Heart left ventricle (tissue), 13 donors: ENCODE results near the gene PPP6C.

Experiments
- POLR2A ChIP-seq, 2 donors: fragments of 450-650 bp; IDR thresholded peaks; one replicate each; pipeline ENCODE4 v1.6.1; 2017; ENCODE audit warnings: antibody characterized with exemption in 2 of 2, mild to moderate bottlenecking in 2 of 2, moderate library complexity in 2 of 2
- TF ChIP-seq, protein P1 (sequence below), 12 donors: fragments of 200-600 bp; sonication (generic) in 4 of 12; IDR thresholded peaks; one replicate each; pipeline versions ENCODE4 v1.5.0 to v1.8.0; 2018 to 2022; ENCODE audit warnings: antibody characterized with exemption in 12 of 12, mild to moderate bottlenecking in 5 of 12
- donor health status: ischemic (EF 13 %, LVEDD 7.1; RV severe dilation, severe dysfunction).
- donor health status: DM: no; HTN: yes; CAD: no.
- donor health status: DM: no; HTN: no; CAD: no.
- donor health status: ischemic (EF 25% LVEDD 6.9; RV normal size, moderate dysfunction).
- donor health status: ischemic (EF 25% LVEDD 5.7; RV mildly dilated, moderate dysfunction).
- donor health status: ischemic (EF 35%, LVEDD 5.7; RV mildly dilated, moderate dysfunction).
- donor health status: nonischemic (EF 11% LVEDD 7.7; RV severe dilation, severe dysfunction).
- donor health status: DM: yes; HTN: yes; CAD: no.
- donor health status: PGD.
- donor health status: ischemic (EF 29% LVEDD 5.4; RV normal size, mild dysfunction).
- donor health status: nonischemic (EF 23%, LVEDD 6.1; RV moderate dilation, normal function).

DNA sequence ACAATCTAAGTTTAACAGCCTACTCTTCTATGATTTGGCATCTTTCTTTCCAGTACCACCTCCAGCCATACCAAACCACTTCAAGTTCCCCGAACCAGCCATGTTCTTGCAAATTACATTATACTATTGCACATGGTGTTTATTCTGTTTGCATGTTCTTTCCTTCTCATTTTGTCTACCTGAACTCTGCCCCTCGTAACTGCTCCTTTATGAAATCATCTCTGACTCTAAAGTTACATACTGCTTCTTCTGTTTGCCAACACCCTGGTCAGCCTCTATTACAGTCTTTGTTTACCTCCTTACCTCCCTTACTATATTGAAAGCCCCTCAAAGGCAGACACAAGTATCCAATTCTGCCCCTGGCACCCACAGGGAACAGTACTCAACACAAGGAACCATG lies 6.0 kb downstream of the PPP6C start:
- TF ChIP-seq, protein P1, sequence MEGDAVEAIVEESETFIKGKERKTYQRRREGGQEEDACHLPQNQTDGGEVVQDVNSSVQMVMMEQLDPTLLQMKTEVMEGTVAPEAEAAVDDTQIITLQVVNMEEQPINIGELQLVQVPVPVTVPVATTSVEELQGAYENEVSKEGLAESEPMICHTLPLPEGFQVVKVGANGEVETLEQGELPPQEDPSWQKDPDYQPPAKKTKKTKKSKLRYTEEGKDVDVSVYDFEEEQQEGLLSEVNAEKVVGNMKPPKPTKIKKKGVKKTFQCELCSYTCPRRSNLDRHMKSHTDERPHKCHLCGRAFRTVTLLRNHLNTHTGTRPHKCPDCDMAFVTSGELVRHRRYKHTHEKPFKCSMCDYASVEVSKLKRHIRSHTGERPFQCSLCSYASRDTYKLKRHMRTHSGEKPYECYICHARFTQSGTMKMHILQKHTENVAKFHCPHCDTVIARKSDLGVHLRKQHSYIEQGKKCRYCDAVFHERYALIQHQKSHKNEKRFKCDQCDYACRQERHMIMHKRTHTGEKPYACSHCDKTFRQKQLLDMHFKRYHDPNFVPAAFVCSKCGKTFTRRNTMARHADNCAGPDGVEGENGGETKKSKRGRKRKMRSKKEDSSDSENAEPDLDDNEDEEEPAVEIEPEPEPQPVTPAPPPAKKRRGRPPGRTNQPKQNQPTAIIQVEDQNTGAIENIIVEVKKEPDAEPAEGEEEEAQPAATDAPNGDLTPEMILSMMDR (IDR thresholded peaks at IDR 0.05), result no peak
- no peak for TF ChIP-seq POLR2A (IDR thresholded peaks at IDR 0.05)
